Small intestine (tissue), 7 donors: ENCODE results near the gene GRAP2. TPM values are rescaled to one million over a fixed set of nuclear protein-coding genes. Genes with fewer than 3 reads are reported as not detected.

ENCODE experiments used
- DNase-seq, 2 donors: peaks; one replicate each; pipeline versions ENCODE4 v3.0.0 to v3.0.0-alpha.2; 2013
- FAIRE-seq: peaks from 2 replicates; lab custom pipeline; 2012; peaks lifted over from hg19 to GRCh38; lab: Jason Lieb, UNC
- H3K27ac ChIP-seq, 3 donors: one replicate each; pipeline ENCODE4 v1.5.1; 2013; ENCODE audit warnings: low read length in 2 of 3, mild to moderate bottlenecking in 2 of 3, control low read depth in 1 of 3, inconsistent platforms in 1 of 3, low read depth in 1 of 3, moderate library complexity in 1 of 3
- H3K27me3 ChIP-seq, 3 donors: one replicate each; pipeline ENCODE4 v1.6.1; 2013; ENCODE audit warnings: low read length in 3 of 3, inconsistent platforms in 1 of 3; ENCODE audit not compliant: control insufficient read depth in 3 of 3, insufficient read depth in 3 of 3
- H3K36me3 ChIP-seq, 3 donors: one replicate each; pipeline ENCODE4 v1.6.1; 2013; ENCODE audit warnings: low read length in 3 of 3, inconsistent platforms in 1 of 3, low read depth in 1 of 3, mild to moderate bottlenecking in 1 of 3, moderate library complexity in 1 of 3; ENCODE audit not compliant: control insufficient read depth in 3 of 3, insufficient read depth in 2 of 3
- H3K4me1 ChIP-seq, 3 donors: one replicate each; pipeline ENCODE4 v1.6.1; 2013; ENCODE audit warnings: low read length in 2 of 3, inconsistent platforms in 1 of 3, low read depth in 1 of 3, mild to moderate bottlenecking in 1 of 3, moderate library complexity in 1 of 3; ENCODE audit not compliant: control insufficient read depth in 3 of 3, insufficient read depth in 2 of 3
- H3K4me3 ChIP-seq, 3 donors: one replicate each; pipeline ENCODE4 v1.5.1; 2013; ENCODE audit warnings: low read length in 3 of 3, control low read depth in 1 of 3, inconsistent platforms in 1 of 3, low read depth in 1 of 3, mild to moderate bottlenecking in 1 of 3, moderate library complexity in 1 of 3
- H3K9me3 ChIP-seq, 2 donors: one replicate each; pipeline ENCODE4 v1.6.1; 2013; ENCODE audit warnings: low read depth in 1 of 2, low read length in 1 of 2; ENCODE audit not compliant: control insufficient read depth in 2 of 2, insufficient read depth in 1 of 2
- WGBS, 3 donors: extraction: QIAGEN DNeasy Blood & Tissue Kit; methylation state at CpG; one replicate each; pipeline ENCODE4 v1.1.7; 2013; 5-methylcytosine and 5-hydroxymethylcytosine counted together
- polyA plus RNA-seq, 4 donors: library from polyadenylated mRNA; stranded (reverse) in 3 of 4; unstranded in 1 of 4; fragments of 200-250 nt in 3 of 4; fragments of 120-200 nt in 1 of 4; gene quantifications; one replicate each; pipeline versions ENCODE4 v1.2.1 to v1.2.3, GENCODE V29; 2013
- donor health status: healthy with polysubstance abuse.
- donor health status: control.
- donor health status: control.
- donor health status: Bipolar disorder and iron deficiency.
- donor health status: healthy.

GRAP2 gene
- polyA plus RNA-seq, 4 donors: 2.0 to 3.4 (median 2.6) TPM

- Histone ChIP-seq H3K4me3 (no peak overlapping the region), H3K27ac (no peak overlapping the region), H3K9me3 (no peaks in the 10 kb centered on the region), H3K4me1 (peaks cover 0 to 37% (median 9%) of the 10 kb centered on the region in 3 donors), H3K36me3 (no peaks in the 10 kb centered on the region), H3K27me3 (no peaks in the 10 kb centered on the region)
- no peak for FAIRE-seq
- WGBS, 3 donors: 56 to 74% (median 66%) methylated on average over 5 of the region's 5 CpGs
- DNase-seq: no peak
Measured at GRCh38 chr22:39923696-39924095, 22.8 kb downstream of the GRAP2 start.

DNA sequence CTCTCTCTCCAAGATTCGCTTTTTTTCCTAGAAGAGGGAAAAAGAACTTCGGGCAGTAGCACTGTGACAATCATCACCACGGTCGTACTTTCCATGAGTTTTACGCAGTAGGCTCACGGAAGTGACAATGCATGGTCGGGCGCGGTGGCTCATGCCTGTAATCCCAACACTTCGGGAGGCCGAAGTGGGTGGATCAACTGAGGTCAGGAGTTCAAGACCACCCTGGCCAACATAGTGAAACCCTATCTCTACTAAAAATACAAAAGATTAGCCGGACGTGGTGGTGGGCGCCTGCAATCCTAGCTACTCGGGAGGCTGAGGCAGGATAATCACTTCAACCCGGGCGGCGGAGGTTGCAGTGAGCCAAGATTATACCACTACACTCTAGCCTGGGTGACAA lies 23.4 kb downstream of the GRAP2 start:
- no peak overlapping the region for H3K27ac ChIP-seq
- H3K4me3 ChIP-seq: no peak overlapping the region
- H3K36me3 ChIP-seq: no peaks in the 10 kb centered on the region
- H3K9me3 ChIP-seq: no peaks in the 10 kb centered on the region
- H3K27me3 ChIP-seq: no peaks in the 10 kb centered on the region
- DNase-seq (no peak), FAIRE-seq (no peak)
- 83 to 89% (median 86%) methylated on average over 18 of the region's 18 CpGs for WGBS, 3 donors
- H3K4me1 ChIP-seq: peaks cover 0 to 39% (median 10%) of the 10 kb centered on the region in 3 donors

DNA sequence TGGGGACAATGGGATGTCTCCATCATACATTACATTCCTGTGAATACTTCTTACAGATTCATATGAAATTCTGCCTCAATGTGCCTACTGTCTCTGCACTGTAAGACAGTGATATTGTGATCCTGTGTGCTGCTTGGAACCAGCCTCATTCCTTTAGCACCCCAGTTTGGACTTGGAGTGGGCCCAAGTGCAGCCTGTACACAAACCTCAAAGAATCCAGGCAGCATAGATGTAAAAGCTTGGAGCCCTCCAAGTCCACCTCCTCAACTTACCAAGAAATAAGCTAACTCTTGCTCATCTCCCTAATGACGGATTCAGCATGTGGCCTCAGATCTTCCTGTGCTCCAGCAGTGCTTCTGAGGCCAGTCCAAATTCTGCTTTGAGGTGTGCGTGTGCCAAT lies 24.4 kb downstream of the GRAP2 start:
- H3K9me3 ChIP-seq: no peaks in the 10 kb centered on the region
- no peak overlapping the region for H3K27ac ChIP-seq
- H3K27me3 ChIP-seq: no peaks in the 10 kb centered on the region
- H3K4me1 ChIP-seq: peaks cover 0 to 42% (median 10%) of the 10 kb centered on the region in 3 donors
- no peak for DNase-seq
- WGBS, 3 donors: 82 to 100% (median 85%) methylated on average over 2 of the region's 2 CpGs
- H3K36me3 ChIP-seq: no peaks in the 10 kb centered on the region
- no peak overlapping the region for H3K4me3 ChIP-seq
- no peak for FAIRE-seq

GRCh38 chr22:39925909-39926679 lies 25.2 kb downstream of the GRAP2 start:
- 36 to 48% (median 40%) methylated on average over 8 of the region's 8 CpGs for WGBS, 3 donors
- Histone ChIP-seq H3K4me1 (peaks cover 0 to 42% (median 10%) of the 10 kb centered on the region in 3 donors), H3K27ac (peak overlapping the region in 1 of 3 donors; percentile 21), H3K4me3 (peak overlapping the region in 1 of 3 donors; percentile 30), H3K36me3 (no peaks in the 10 kb centered on the region), H3K27me3 (peaks cover 0 to 3% (median 0%) of the 10 kb centered on the region in 3 donors), H3K9me3 (no peaks in the 10 kb centered on the region)
- FAIRE-seq: no peak
- DNase-seq: peak; percentile 54 to 76

DNA sequence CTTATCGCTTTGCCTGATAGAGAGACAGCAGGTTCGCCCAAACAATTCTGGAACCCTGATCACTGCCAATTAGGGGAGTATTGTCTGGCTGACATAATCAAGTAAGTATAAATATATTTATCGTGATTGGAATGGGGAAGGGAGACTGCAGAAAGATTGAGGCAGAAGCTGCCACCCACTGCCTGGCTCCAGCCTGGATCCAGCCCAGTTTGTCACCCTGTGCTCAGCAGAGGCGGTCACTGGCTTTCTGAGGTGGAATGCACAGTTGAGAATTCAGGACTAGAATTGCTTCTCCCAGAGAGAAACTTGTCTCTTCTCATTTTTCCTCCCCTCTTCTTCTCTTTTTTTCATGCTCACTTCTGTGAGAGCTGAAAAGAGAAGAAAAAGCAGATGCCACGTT lies 25.9 kb downstream of the GRAP2 start:
- Histone ChIP-seq H3K36me3 (no peaks in the 10 kb centered on the region), H3K27me3 (peaks cover 0 to 3% (median 0%) of the 10 kb centered on the region in 3 donors), H3K4me1 (peaks cover 0 to 42% (median 10%) of the 10 kb centered on the region in 3 donors), H3K4me3 (peak overlapping the region in 1 of 3 donors; percentile 30), H3K9me3 (no peaks in the 10 kb centered on the region), H3K27ac (peak overlapping the region in 1 of 3 donors; percentile 21)
- 32 to 53% (median 35%) methylated on average over 5 of the region's 5 CpGs for WGBS, 3 donors
- DNase-seq: no peak
- no peak for FAIRE-seq

- H3K27ac ChIP-seq: peak overlapping the region in 1 of 3 donors; percentile 24
- no peaks in the 10 kb centered on the region for H3K9me3 ChIP-seq
- no peaks in the 10 kb centered on the region for H3K36me3 ChIP-seq
- FAIRE-seq (no peak), DNase-seq (peak in 1 of 2 donors; percentile 63)
- H3K4me3 ChIP-seq: peak overlapping the region in 1 of 3 donors; percentile 30
- H3K27me3 ChIP-seq: peaks cover 0 to 3% (median 0%) of the 10 kb centered on the region in 3 donors
- WGBS, 3 donors: 15 to 31% (median 23%) methylated on average over 7 of the region's 7 CpGs
- H3K4me1 ChIP-seq: peaks cover 0 to 42% (median 10%) of the 10 kb centered on the region in 3 donors
Measured at GRCh38 chr22:39927544-39927943, 26.7 kb downstream of the GRAP2 start.

- WGBS, 3 donors: 54 to 64% (median 57%) methylated on average over 4 of the region's 4 CpGs
- H3K27me3 ChIP-seq: peaks cover 0 to 3% (median 0%) of the 10 kb centered on the region in 3 donors
- FAIRE-seq: no peak
- H3K4me3 ChIP-seq: peak overlapping the region in 1 of 3 donors; percentile 17
- H3K36me3 ChIP-seq: no peaks in the 10 kb centered on the region
- no peak overlapping the region for H3K27ac ChIP-seq
- peaks cover 0 to 42% (median 10%) of the 10 kb centered on the region in 3 donors for H3K4me1 ChIP-seq
- H3K9me3 ChIP-seq: no peaks in the 10 kb centered on the region
- peak in 1 of 2 donors; percentile 27 for DNase-seq
Measured at GRCh38 chr22:39928536-39929520, 27.9 kb downstream of the GRAP2 start.

- H3K27me3 ChIP-seq: peaks cover 0 to 3% (median 0%) of the 10 kb centered on the region in 3 donors
- no peaks in the 10 kb centered on the region for H3K9me3 ChIP-seq
- FAIRE-seq (no peak), DNase-seq (no peak)
- H3K4me1 ChIP-seq: peaks cover 0 to 30% (median 10%) of the 10 kb centered on the region in 3 donors
- 52 to 64% (median 58%) methylated on average over 2 of the region's 2 CpGs for WGBS, 3 donors
- H3K36me3 ChIP-seq: no peaks in the 10 kb centered on the region
- H3K27ac ChIP-seq: no peak overlapping the region
- no peak overlapping the region for H3K4me3 ChIP-seq
Measured at GRCh38 chr22:39931251-39931650, 30.4 kb downstream of the GRAP2 start.
